Vagina (tissue), 2 donors: ENCODE measurements around the gene ATP8B2.

Experiments
- POLR2AphosphoS5 ChIP-seq, 2 donors: sonication (generic); formaldehyde crosslinking; IDR thresholded peaks; one replicate each; pipeline ENCODE4 v1.9.0; 2017; ENCODE audit warnings: antibody characterized with exemption in 2 of 2, mild to moderate bottlenecking in 2 of 2, low read depth in 1 of 2; ENCODE audit not compliant: insufficient read depth in 1 of 2
- TF ChIP-seq, protein P1 (sequence below), 3 experiments: fragments of 450-650 bp in 2 of 3; fragments of 200-600 bp in 1 of 3; sonication (generic) in 1 of 3; IDR thresholded peaks; one replicate each; pipeline ENCODE4 v1.5.1; 2017 to 2019; ENCODE audit warnings: antibody characterized with exemption in 3 of 3, mild to moderate bottlenecking in 2 of 3, moderate library complexity in 2 of 3

DNA sequence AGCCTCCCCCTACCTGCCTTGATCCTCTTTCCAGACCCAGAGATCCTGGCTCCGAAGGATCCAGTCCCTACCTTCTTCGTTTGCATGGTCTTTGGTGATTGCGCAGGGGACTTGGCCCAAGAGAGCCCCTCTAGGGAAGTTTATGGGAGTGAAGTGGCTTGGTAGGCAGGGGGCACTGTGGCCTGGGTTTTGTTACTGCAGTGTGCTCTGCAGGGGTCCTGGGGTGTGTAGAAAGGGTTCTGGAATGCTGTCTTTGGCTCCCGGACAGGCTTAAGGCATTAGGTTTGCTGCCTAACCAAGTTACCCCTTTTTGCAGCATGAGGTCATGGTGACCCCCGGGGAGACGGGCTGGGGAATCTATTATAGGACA lies 3.8 kb downstream of the ATP8B2 start:
- TF ChIP-seq, protein P1, sequence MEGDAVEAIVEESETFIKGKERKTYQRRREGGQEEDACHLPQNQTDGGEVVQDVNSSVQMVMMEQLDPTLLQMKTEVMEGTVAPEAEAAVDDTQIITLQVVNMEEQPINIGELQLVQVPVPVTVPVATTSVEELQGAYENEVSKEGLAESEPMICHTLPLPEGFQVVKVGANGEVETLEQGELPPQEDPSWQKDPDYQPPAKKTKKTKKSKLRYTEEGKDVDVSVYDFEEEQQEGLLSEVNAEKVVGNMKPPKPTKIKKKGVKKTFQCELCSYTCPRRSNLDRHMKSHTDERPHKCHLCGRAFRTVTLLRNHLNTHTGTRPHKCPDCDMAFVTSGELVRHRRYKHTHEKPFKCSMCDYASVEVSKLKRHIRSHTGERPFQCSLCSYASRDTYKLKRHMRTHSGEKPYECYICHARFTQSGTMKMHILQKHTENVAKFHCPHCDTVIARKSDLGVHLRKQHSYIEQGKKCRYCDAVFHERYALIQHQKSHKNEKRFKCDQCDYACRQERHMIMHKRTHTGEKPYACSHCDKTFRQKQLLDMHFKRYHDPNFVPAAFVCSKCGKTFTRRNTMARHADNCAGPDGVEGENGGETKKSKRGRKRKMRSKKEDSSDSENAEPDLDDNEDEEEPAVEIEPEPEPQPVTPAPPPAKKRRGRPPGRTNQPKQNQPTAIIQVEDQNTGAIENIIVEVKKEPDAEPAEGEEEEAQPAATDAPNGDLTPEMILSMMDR (IDR thresholded peaks at IDR 0.05), result no peak
- no peak for TF ChIP-seq POLR2AphosphoS5 (IDR thresholded peaks at IDR 0.05; ENCODE audit: insufficient read depth in 1 of 2, low read depth in 1 of 2)
